Type B pancreatic cell (in vitro differentiated cells): ENCODE results near the gene TSPOAP1. TPM values are rescaled to one million over a fixed set of nuclear protein-coding genes. Genes with fewer than 3 reads are reported as not detected.

Experiments used
- DNase-seq: peaks from one replicate; pipeline ENCODE4 v3.0.0; 2021; ENCODE audit warnings: mixed read lengths; ENCODE audit not compliant: unreplicated experiment; ENCODE audit errors: extremely low spot score
- H3K27ac Mint-ChIP-seq: 2 replicates; pipeline ENCODE4 v1.8.0; 2021; ENCODE audit warnings: mild to moderate bottlenecking, mixed read lengths
- H3K27me3 Mint-ChIP-seq: 2 replicates; pipeline ENCODE4 v1.8.0; 2021; ENCODE audit warnings: mixed read lengths
- H3K36me3 Mint-ChIP-seq: 2 replicates; pipeline ENCODE4 v1.8.0; 2021; ENCODE audit warnings: mixed read lengths
- H3K4me1 Mint-ChIP-seq: one replicate; pipeline ENCODE4 v1.8.0; 2021; ENCODE audit warnings: mixed read lengths; ENCODE audit not compliant: unreplicated experiment
- H3K4me3 Mint-ChIP-seq: 2 replicates; pipeline ENCODE4 v1.8.0; 2021; ENCODE audit warnings: mild to moderate bottlenecking, mixed read lengths
- H3K9me3 Mint-ChIP-seq: 2 replicates; pipeline ENCODE4 v1.8.0; 2021; ENCODE audit warnings: mixed read lengths
- CTCF ChIP-seq: fragments of 200-600 bp; sonication (generic); conservative IDR thresholded peaks from 2 replicates; pipeline ENCODE4 v1.5.0; 2021; ENCODE audit warnings: antibody characterized with exemption, mild to moderate bottlenecking
- total RNA-seq: library from RNA; stranded (reverse); gene quantifications from 2 replicates; pipeline ENCODE4 v1.2.1, GENCODE V29; 2021; ENCODE audit warnings: low replicate concordance

The TSPOAP1 gene
- total RNA-seq, 1 donor from 2014 or later, result 18.4 TPM

DNA sequence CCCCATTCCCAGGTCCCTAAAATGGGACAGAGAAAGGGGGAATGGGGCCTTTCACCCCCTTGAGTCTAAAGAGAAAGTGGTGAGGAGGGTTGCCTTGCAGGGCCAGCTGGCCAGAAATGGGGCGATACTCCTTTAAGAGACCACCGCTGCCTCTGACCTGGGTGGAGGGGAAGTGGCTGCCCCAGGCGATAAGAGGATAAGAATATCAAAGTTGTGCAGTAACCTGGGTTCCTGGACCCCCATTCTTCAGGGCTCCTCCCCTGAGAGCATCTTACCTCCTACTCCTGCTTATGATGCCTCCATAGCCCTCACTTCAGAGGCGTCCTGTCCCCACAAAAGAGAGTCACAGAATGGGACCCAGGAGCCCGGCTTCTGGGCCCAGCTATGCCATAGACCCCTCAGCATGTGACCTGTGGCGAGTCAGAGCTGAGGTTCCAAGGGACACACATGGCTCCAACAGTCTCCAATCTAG, 5.2 kb upstream of the TSPOAP1 start:
- no peak for TF ChIP-seq CTCF
- Mint-ChIP-seq H3K4me1 (peaks cover 23% of the 10 kb centered on the region), H3K27ac (no peak overlapping the region), H3K4me3 (no peak overlapping the region), H3K27me3 (peaks cover 3% of the 10 kb centered on the region), H3K9me3 (no peaks in the 10 kb centered on the region), H3K36me3 (no peaks in the 10 kb centered on the region)
- no peak for DNase-seq

DNA sequence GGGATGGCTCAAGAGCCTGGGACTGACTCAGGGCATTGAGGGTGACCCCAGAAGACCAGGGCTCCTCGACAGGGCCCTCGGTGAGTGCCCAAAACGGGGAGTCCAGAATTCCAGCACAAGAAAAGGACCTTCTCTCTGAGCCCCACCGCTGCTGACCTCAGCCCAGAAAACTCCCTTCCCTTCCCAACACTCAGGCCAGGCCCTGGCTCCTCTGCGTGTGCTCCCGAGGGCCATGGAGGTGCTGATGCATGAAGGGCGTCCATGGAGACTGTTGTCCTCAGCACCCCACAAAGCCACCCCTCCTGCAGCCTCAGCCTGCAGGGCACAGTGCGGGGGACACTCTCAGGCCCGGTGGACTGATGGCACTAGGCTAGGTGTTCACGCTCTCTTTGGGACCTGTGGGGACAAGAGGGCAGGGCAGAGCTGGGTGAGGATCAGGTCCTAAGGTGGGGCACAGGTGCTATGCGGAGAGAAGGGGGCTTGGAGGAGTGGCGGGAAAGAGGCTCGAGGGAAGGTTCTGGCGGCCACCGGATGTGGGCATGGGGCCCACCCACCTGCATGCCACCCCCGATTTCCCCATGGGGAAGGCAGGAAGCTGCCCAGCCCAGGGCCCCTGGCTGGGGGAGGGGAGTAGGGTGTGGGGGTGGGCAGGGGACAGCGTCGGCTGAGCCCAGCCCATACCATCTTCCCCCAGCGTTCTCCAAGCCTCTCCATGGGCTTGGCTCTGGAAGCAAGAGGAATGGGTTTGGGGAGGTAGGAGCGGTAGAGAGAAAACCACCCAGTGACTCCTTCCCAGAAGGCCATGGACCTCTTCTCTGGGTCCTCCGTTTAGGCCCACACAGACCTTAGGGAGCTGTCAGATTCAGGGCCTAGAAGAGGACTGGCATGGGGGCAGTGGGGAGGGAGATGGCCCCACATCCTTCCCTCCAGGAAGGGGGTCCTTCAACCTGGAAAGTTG, 4.5 kb upstream of the TSPOAP1 start:
- H3K9me3 Mint-ChIP-seq, result no peaks in the 10 kb centered on the region
- no peak for TF ChIP-seq CTCF
- H3K4me3 Mint-ChIP-seq, result no peak overlapping the region
- H3K27ac Mint-ChIP-seq, result no peak overlapping the region
- no peaks in the 10 kb centered on the region for H3K36me3 Mint-ChIP-seq
- no peak for DNase-seq
- H3K27me3 Mint-ChIP-seq, result peaks cover 3% of the 10 kb centered on the region
- H3K4me1 Mint-ChIP-seq, result peaks cover 22% of the 10 kb centered on the region

DNA sequence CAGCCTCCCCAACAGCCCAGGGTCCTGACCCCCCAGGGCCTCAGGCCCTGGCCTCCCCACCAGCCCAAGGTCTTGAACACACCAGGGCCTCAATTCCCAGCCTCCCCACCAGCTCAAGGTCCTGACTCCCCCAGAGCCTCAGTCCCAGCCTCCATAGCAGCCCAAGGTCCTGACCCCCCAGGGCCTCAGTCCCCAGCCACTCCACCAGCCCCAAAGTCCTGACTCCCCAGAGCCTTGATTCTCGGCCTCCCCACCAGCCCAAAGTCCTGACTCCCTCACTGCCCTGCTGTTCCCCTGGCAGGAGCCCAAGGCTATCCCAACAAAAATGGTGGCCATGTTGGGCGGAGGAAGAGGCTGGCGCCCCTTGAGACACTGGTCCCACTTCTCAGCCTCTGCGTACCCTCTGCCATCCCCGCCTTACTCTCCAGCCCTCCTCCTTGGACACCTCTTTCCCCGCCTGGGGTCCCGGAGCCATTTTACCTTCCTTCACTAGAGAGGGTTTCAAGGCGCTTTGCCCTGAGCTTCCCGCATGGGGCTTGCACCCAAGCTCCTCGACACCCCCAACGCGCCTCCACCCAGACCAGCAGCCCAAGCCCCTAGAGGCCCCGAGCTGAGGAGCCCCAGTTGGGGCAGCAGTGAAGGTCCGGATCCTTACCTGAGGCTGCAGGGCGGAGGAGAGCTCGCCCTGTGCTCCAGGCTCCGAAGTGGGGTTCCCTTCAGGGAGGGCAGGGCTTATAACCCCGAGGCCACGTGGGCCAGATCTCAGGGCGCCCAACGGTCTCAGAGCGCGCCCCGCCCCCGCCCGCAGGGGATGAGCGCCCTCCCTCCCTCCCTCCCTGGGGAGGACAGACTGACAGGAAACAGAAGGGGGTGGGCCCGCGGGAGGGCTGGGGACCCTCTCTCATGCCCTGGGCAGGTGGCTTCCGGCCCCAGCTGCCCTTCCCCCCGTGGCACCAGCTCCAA, 3.5 kb upstream of the TSPOAP1 start:
- TF ChIP-seq CTCF, result no peak
- H3K36me3 Mint-ChIP-seq, result no peaks in the 10 kb centered on the region
- DNase-seq, result no peak

GRCh38 chr17:58330997-58331814, 2.6 kb upstream of the TSPOAP1 start:
- no peak overlapping the region for H3K27ac Mint-ChIP-seq
- TF ChIP-seq CTCF, result no peak
- H3K4me1 Mint-ChIP-seq, result peaks cover 17% of the 10 kb centered on the region
- no peaks in the 10 kb centered on the region for H3K36me3 Mint-ChIP-seq
- no peak overlapping the region for H3K4me3 Mint-ChIP-seq
- H3K9me3 Mint-ChIP-seq, result no peaks in the 10 kb centered on the region
- peaks cover 8% of the 10 kb centered on the region for H3K27me3 Mint-ChIP-seq
- DNase-seq, result no peak

More for the DNA sequence above, 3.5 kb upstream of the TSPOAP1 start:
- Mint-ChIP-seq H3K9me3 (no peaks in the 10 kb centered on the region), H3K27me3 (peaks cover 5% of the 10 kb centered on the region), H3K4me1 (peaks cover 19% of the 10 kb centered on the region), H3K4me3 (no peak overlapping the region), H3K27ac (no peak overlapping the region)

DNA sequence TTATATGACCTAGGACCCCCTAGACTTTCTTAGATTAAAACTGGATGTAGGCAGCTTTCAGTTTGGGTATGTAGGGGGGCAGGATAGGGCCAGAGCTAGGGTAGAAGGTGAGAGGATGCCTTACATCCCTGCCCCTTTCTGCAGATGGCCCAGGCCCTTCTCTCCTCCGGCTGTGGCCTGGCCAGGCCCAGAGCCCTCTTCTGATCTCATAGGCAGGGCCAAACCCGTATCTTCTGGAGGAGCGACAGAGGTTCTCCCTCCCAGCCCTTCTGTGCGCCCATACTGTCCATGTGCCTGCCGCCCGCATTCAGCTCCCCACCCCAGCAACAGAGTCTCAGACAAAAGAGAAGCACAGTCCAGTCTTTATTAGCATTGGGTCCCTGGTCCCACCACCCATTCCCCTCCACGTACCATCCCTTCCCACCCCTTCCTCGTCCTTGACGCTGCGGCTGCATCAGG, 2.0 kb upstream of the TSPOAP1 start:
- Mint-ChIP-seq H3K27me3 (peaks cover 13% of the 10 kb centered on the region), H3K4me3 (no peak overlapping the region), H3K4me1 (peaks cover 17% of the 10 kb centered on the region), H3K36me3 (no peaks in the 10 kb centered on the region), H3K27ac (no peak overlapping the region), H3K9me3 (no peaks in the 10 kb centered on the region)
- TF ChIP-seq CTCF, result no peak
- DNase-seq, result no peak
